Activated CD8-positive, alpha-beta memory T cell treated with anti-CD3 and anti-CD28 coated beads, Interleukin-2, amount 10 ng/mL, durations not matched to agents 7 days and 5 days (primary cell): ENCODE measurements around the gene CAPG. TPM values are rescaled to one million over a fixed set of nuclear protein-coding genes. Genes with fewer than 3 reads are reported as not detected.

Experiments
- ATAC-seq: fragments of 150-1000 bp; cut with Tn5 transposase; one replicate; pipeline ENCODE4 v1.10.0; 2021; ENCODE audit warnings: moderate library complexity
- CTCF ChIA-PET: fragments of 350-600 bp; sonication (Branson Sonifier 250); formaldehyde crosslinking; loops from one replicate; lab custom pipeline; 2021; ENCODE audit warnings: antibody characterized with exemption; lab: Charles Lee
- DNase-seq: peaks from one replicate; pipeline ENCODE4 v3.0.0-alpha.2; 2020
- H3K27ac Mint-ChIP-seq: one replicate; pipeline ENCODE4 v1.8.0; 2021; ENCODE audit warnings: mild to moderate bottlenecking, mixed read lengths
- H3K27me3 Mint-ChIP-seq: one replicate; pipeline ENCODE4 v1.8.0; 2021; ENCODE audit warnings: mixed read lengths
- H3K36me3 Mint-ChIP-seq: one replicate; pipeline ENCODE4 v1.8.0; 2021; ENCODE audit warnings: mild to moderate bottlenecking, mixed read lengths
- H3K4me1 Mint-ChIP-seq: one replicate; pipeline ENCODE4 v1.8.0; 2021; ENCODE audit warnings: mixed read lengths
- H3K4me3 Mint-ChIP-seq: one replicate; pipeline ENCODE4 v1.8.0; 2021; ENCODE audit warnings: mild to moderate bottlenecking, moderate library complexity, mixed read lengths
- H3K9me3 Mint-ChIP-seq: one replicate; pipeline ENCODE4 v1.8.0; 2022; ENCODE audit warnings: low read depth, mixed read lengths
- total RNA-seq, 2 experiments: library from RNA; stranded (reverse); gene quantifications; one replicate each; pipeline ENCODE4 v1.2.3, GENCODE V29; 2021

Gene CAPG
- total RNA-seq, 2 experiments from 2014 or later, result 204 to 211 TPM

DNA sequence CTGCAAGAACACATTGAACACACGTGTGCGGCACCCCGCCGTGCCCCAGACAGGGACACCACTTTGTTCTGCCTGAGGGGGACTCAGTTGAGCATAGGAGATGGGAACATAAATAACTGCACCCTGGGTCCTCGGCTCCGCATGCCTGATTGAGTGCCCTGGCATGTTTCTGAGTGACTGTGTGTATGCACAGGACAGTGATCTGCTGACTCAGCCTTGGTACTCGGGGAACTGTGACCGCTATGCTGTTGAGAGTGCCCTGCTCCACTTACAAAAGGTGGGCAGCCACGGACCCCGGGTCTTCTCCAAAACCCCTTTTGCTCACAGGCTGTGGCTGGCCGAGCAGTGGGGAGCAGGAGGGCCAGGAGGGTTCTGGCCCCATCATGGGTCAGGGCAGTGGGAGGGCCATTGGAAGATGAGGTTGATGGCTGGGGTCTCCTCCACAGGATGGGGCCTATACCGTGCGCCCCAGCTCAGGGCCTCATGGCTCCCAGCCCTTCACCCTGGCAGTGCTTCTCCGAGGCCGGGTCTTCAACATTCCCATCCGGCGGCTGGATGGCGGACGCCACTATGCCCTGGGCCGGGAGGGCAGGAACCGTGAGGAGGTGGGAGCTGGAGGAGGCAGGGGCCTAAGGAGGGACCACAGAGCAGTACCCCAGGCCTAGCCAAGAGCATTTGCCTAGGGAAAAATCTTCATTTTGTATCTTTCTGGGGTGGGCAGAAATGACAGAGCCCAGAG is 25.2 kb upstream of the CAPG start:
- ATAC-seq (no peak), DNase-seq (no peak)
- Mint-ChIP-seq H3K4me1 (peaks cover 29% of the 10 kb centered on the region), H3K9me3 (no peaks in the 10 kb centered on the region), H3K27me3 (no peaks in the 10 kb centered on the region), H3K4me3 (no peak overlapping the region), H3K36me3 (no peaks in the 10 kb centered on the region), H3K27ac (no peak overlapping the region)
- CTCF ChIA-PET, result interaction anchor here (1.1 to 27.1 kb wide), 2 partner anchors 14 to 111 kb away, joined by 4 to 458 read pairs; partner anchors contain the start of gene MAT2A

DNA sequence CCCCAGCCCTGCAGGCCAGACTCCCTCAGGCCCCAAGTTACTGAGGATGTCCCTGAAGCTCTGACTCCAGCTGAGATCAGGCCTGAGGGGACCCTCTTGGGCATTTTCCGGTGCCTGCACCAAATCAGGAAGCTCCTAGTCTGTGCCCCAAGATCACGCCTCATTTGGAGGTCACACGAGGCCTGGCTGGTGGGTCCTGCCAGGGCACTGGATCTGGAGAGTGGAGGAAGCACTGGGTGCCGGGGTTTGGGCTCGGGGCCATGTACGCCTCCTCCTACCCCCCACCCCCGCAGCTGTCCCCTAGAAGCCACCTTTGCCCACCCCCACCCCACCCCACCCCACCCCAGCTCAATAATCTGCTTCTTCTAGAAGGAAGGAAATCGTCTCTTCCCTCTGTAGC is 24.5 kb upstream of the CAPG start:
- no peak for DNase-seq

DNA sequence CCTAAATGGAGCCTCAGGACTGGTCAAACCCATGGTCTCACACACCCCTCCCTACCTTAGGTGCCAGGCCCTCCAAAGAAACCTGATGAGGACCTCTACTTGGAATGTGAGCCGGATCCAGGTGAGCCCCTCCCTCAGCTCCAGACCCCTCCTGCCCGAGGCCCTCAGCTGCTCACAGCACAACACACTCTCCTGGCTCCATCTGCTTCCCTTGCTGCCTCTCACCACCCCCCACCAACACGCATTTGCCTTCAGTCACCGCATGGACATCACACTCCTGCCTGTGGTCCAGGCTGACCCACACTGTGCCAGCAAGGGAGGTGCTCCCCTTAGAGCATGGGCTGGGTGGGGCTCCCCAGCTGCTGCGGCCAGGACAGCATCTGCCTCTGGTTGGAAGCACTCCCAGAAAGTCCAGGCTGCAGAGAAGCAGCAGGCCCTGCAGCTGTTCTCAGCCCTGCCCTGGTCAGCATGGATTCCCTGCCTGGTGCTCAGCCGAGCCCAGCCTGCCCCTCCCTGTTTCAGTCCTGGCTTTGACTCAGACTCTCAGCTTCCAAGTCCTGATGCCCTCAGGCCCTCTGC is 23.4 kb upstream of the CAPG start:
- Mint-ChIP-seq H3K9me3 (no peaks in the 10 kb centered on the region), H3K4me1 (peaks cover 11% of the 10 kb centered on the region), H3K27me3 (no peaks in the 10 kb centered on the region), H3K36me3 (no peaks in the 10 kb centered on the region), H3K4me3 (no peak overlapping the region), H3K27ac (no peak overlapping the region)
- DNase-seq (no peak), ATAC-seq (no peak)
- CTCF ChIA-PET, result interaction anchor here (1.0 to 27.1 kb wide), 2 partner anchors 38 to 113 kb away, joined by 3 to 458 read pairs; partner anchors contain the start of gene MAT2A

More for the DNA sequence above, 24.5 kb upstream of the CAPG start:
- CTCF ChIA-PET, result interaction anchor here (27.1 kb wide), 1 partner anchor 112 kb away, joined by 458 read pairs; the partner anchor contains the start of gene MAT2A
- H3K36me3 Mint-ChIP-seq, result no peaks in the 10 kb centered on the region
- no peak overlapping the region for H3K27ac Mint-ChIP-seq
- peaks cover 22% of the 10 kb centered on the region for H3K4me1 Mint-ChIP-seq
- H3K27me3 Mint-ChIP-seq, result no peaks in the 10 kb centered on the region
- ATAC-seq, result no peak
- H3K9me3 Mint-ChIP-seq, result no peaks in the 10 kb centered on the region
- H3K4me3 Mint-ChIP-seq, result no peak overlapping the region

DNA sequence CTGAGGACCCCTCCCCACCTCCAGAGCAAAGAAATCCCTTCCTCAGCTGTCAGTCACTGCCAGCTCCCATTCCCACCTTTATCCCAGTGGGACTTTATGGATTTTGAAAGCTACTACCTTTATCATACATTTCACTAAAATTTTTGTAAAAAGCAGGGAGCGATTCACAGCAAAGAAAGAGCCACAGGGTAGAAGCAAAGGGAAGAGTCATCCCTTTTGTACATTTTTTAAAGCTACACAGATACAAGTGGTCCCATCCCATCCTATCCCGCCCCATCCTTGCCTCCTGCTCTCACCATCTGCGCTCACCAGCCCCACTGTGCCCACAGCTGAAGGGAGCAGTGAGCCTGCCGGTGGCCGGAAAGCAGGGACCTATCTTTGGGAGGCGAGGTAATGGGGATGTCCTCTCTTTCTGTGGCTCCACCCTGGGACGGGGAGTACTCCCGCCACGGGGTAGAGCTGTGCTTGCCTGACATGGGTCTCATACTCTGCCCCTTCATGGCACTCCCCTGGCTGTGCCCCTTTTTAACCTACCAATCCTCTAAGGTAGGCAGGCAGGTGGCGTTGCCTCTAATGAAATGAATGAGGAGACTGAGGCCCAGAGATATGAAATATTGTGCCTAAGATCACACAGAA is 21.5 kb upstream of the CAPG start:
- Mint-ChIP-seq H3K4me1 (no peaks in the 10 kb centered on the region), H3K4me3 (no peak overlapping the region), H3K27ac (no peak overlapping the region), H3K27me3 (no peaks in the 10 kb centered on the region), H3K9me3 (no peaks in the 10 kb centered on the region), H3K36me3 (no peaks in the 10 kb centered on the region)
- CTCF ChIA-PET, result interaction anchor here (0.7 to 27.1 kb wide), 3 partner anchors 12 to 115 kb away, joined by 3 to 458 read pairs (median 3); partner anchors contain the start of gene MAT2A
- DNase-seq, result no peak
- ATAC-seq, result no peak

DNA sequence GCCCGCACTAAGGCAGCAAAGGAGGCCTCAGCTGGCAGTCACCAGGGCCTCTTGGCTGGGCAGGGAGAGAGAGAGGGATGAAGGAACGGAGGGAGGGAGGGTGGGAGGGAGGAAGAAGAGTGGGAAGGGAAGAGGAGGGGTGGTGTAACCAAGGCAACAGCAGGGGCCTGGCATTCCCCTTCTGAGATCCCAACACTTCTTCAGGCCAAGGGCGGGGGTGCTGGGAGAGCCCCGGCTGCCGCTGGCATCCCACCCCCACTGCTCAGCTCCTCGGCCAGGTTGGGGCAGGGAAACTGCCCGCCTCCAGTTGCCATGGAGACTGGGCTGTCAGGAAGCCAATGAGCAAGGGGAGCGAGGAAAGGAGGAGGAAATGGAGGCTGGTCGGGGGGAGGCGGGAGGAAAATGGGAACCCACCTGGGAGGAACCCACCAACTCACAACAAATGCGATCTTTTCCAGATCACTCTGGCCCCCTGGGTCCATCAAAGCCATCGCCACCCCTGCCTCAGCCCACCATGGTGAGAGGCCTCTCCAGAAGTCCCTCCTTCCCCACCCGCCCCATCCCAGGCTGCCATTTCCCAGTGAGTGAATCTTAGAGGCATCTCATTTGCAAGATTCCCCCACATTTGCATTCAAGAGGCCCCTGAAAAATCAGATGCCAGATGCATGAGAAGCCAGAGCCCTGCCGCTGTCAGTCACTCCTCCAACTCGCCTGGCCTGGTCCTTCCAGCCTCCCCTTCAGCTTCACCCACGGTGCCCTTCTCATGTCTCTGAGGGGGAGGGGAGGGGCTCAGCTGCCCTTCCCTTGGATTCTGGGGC is 20.8 kb upstream of the CAPG start:
- H3K27me3 Mint-ChIP-seq, result no peaks in the 10 kb centered on the region
- no peak overlapping the region for H3K27ac Mint-ChIP-seq
- CTCF ChIA-PET, result interaction anchor here (1.2 to 27.1 kb wide), 3 partner anchors 10 to 116 kb away, joined by 3 to 458 read pairs (median 11); partner anchors contain the start of gene MAT2A
- H3K4me3 Mint-ChIP-seq, result no peak overlapping the region
- ATAC-seq, result no peak
- H3K4me1 Mint-ChIP-seq, result no peaks in the 10 kb centered on the region
- no peaks in the 10 kb centered on the region for H3K36me3 Mint-ChIP-seq
- H3K9me3 Mint-ChIP-seq, result no peaks in the 10 kb centered on the region
- no peak for DNase-seq

DNA sequence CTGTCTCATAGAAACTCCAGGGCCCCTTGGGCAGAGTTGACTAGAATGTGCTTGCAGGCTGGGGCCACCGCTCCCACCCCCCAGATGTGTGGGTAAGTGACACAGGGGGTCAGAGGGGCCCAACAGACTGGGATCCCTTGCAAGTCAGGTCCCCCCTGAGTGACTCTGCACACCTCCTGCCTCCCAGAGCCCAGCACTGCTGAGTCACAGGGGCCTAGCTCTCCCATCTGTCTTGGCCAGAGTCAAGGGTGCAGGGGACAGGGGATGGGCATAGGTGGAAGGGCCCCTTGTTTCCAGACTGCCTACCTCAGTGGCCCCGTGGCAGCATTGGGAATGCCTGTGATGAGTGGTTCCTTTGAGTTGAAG is 19.7 kb upstream of the CAPG start:
- H3K4me1 Mint-ChIP-seq, result no peaks in the 10 kb centered on the region
- CTCF ChIA-PET, result interaction anchor here (2.1 to 27.1 kb wide), 2 partner anchors 9 to 117 kb away, joined by 11 to 458 read pairs; partner anchors contain the start of gene MAT2A
- DNase-seq (no peak), ATAC-seq (no peak)
- no peaks in the 10 kb centered on the region for H3K9me3 Mint-ChIP-seq
- H3K27me3 Mint-ChIP-seq, result no peaks in the 10 kb centered on the region
- no peak overlapping the region for H3K4me3 Mint-ChIP-seq
- no peak overlapping the region for H3K27ac Mint-ChIP-seq
- no peaks in the 10 kb centered on the region for H3K36me3 Mint-ChIP-seq

DNA sequence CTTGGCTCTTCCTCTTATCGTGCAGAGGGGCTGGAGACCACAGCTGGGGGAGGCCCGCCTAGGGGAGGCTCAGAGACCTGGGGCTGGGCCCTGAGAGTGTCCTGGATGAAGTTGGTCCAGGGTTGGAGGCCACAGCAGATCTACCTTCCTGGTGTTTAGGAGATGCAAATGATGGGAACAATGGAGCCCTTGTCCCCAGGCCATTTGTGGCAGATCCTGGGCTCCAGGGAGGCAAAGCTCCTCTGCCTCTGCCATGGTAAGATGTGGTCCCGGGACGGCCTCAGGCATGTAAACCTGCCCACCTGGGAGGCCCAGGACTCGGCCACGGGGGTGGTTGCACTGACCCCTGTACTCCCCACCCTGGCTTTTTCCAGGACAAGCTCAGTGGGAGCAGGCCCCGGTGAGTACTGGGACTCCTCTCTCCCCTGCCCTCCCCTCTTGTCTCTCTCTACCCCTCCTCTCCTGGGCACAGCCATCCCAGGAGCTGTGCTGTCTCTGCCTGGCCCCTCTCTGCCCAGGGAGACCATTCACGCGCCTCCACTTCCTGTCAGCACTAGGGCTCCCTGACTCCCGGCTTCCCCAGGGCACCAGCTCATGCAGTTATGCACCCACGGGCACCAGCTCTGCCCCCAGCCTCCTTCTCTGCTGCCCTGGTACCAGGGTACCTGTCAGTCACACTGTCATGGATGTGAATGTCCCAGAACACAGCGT is 19.2 kb upstream of the CAPG start:
- Mint-ChIP-seq H3K9me3 (no peaks in the 10 kb centered on the region), H3K4me3 (no peak overlapping the region), H3K36me3 (no peaks in the 10 kb centered on the region), H3K27me3 (no peaks in the 10 kb centered on the region), H3K4me1 (no peaks in the 10 kb centered on the region), H3K27ac (no peak overlapping the region)
- DNase-seq (no peak), ATAC-seq (no peak)
- CTCF ChIA-PET, result interaction anchor here (2.1 to 27.1 kb wide), 2 partner anchors 9 to 117 kb away, joined by 11 to 458 read pairs; partner anchors contain the start of gene MAT2A

DNA sequence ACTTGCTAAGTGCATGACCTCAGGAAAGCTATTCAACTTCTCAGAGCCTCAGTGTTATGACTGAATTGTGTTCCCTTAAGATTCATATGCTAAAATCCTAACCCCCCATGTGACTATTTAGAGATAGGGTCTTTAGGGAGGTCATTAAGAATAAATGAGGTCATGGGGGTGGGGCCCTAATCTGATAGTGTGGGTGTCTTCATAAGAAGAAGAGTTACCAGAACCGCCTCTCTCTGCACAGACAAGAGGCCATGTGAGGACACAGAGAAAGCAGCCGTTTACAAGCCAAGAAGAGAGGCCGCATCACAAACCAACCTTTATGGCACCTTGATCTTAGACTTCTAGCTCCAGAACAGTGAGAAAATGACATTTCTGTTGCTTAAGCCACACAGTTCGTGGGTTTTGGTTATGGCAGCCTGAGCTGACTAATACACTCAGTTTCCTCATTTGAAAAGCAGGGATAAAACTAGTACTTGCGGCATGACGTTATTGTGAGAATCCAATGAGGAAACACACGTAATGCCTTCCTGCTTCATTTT is 18.2 kb upstream of the CAPG start:
- Mint-ChIP-seq H3K36me3 (no peaks in the 10 kb centered on the region), H3K9me3 (no peaks in the 10 kb centered on the region), H3K27ac (no peak overlapping the region), H3K27me3 (no peaks in the 10 kb centered on the region), H3K4me1 (no peaks in the 10 kb centered on the region), H3K4me3 (no peak overlapping the region)
- DNase-seq (no peak), ATAC-seq (no peak)
- CTCF ChIA-PET, result interaction anchor here (2.1 to 27.1 kb wide), 2 partner anchors 8 to 118 kb away, joined by 11 to 458 read pairs; partner anchors contain the start of gene MAT2A

DNA sequence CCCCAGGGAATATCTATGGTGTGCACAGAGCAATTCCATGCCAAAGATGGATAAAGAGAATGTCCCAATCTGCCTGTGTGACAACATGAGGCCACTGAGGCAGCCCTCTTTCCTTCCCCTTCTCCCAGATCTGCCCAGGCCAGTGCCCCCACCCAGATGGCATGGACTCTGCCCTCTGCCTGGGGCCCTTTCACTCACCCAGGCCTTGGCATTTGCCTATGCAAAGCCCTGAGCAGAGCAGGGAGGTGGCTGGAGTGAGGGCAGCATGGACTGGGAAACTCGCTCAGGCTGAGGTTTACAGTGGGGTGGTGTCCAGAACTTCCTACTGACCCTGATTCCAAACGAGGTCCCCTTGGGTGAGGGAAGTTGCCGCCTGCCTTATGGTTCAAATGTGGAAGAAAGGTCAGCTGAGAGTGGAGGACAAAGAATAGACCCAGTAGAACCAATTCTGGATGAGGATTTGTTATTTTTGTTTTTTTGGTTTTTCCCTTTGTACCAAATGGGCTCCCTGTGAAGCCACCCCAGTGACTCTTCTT is 17.2 kb upstream of the CAPG start:
- H3K4me1 Mint-ChIP-seq, result no peaks in the 10 kb centered on the region
- no peak overlapping the region for H3K27ac Mint-ChIP-seq
- no peaks in the 10 kb centered on the region for H3K27me3 Mint-ChIP-seq
- no peaks in the 10 kb centered on the region for H3K9me3 Mint-ChIP-seq
- ATAC-seq (no peak), DNase-seq (no peak)
- CTCF ChIA-PET, result interaction anchor here (27.1 kb wide), 1 partner anchor 119 kb away, joined by 458 read pairs; the partner anchor contains the start of gene MAT2A
- no peak overlapping the region for H3K4me3 Mint-ChIP-seq
- H3K36me3 Mint-ChIP-seq, result no peaks in the 10 kb centered on the region

DNA sequence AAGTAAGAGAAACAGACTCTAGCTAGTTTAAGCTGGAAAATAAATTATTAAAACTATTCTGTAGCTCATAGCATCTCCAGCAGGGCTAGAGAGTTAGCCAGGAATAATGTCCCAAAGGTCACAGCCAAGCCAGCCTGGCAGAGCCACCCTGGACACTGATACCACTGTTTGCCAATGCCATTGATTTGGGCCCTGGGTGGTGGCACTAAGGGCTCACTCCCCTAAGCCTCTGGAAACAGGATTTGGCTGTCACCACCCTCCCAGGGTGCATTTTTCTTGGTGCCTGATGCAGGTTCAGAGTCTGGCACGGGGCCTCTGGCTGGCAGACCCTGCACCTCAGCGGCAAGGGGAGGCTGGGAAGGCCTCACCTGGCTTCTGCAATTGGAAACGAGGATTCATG is 15.4 kb upstream of the CAPG start:
- Mint-ChIP-seq H3K4me1 (peaks cover 6% of the 10 kb centered on the region), H3K27me3 (no peaks in the 10 kb centered on the region), H3K4me3 (no peak overlapping the region), H3K27ac (no peak overlapping the region), H3K36me3 (no peaks in the 10 kb centered on the region), H3K9me3 (no peaks in the 10 kb centered on the region)
- no peak for DNase-seq
- no peak for ATAC-seq
- CTCF ChIA-PET, result interaction anchor here (27.1 kb wide), 1 partner anchor 121 kb away, joined by 458 read pairs; the partner anchor contains the start of gene MAT2A

DNA sequence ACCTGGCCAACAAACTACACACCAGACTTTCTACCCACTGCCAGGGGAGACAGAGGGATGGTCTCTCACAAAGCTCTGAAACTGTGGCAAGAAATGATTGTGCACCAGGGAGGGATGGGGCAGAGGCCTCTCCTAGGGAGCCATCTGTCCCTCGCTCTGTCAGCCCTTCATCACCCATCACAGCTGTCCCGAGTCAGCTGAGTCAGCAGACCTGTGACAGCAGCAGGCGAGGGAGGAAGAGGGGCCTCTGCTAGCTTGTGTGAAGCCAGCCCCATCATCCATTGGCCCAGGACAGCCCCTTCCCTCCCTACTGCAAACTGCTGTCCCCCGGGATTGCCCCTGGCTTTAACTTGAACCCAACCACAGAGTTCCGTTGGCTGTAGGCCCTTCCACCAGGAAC is 13.4 kb upstream of the CAPG start:
- CTCF ChIA-PET, result interaction anchor here (27.1 kb wide), 1 partner anchor 123 kb away, joined by 458 read pairs; the partner anchor contains the start of gene MAT2A
- H3K4me1 Mint-ChIP-seq, result peaks cover 22% of the 10 kb centered on the region
- DNase-seq, result no peak
- ATAC-seq, result no peak
- no peak overlapping the region for H3K27ac Mint-ChIP-seq
- H3K36me3 Mint-ChIP-seq, result no peaks in the 10 kb centered on the region
- H3K27me3 Mint-ChIP-seq, result no peaks in the 10 kb centered on the region
- H3K4me3 Mint-ChIP-seq, result no peak overlapping the region
- H3K9me3 Mint-ChIP-seq, result no peaks in the 10 kb centered on the region

DNA sequence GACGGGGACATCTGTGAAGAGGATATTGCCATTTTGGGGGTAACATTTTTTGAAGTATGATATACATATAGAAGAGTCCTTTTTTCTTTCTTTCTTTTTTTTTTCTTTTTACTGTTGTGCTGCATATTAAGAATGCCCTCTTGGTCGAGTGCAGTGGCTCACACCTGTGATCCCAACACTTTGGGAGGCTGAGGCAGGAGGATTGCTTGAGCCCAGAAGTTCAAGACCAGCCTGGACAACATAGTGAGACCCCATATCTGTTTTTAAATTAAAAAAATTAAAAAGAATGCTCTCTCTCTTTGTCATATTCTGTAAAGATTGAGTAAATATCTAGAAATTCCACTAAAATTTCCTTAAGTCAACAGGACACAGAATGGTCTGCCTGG is 11.9 kb upstream of the CAPG start:
- no peak for ATAC-seq
- no peaks in the 10 kb centered on the region for H3K9me3 Mint-ChIP-seq
- DNase-seq, result no peak
- H3K4me3 Mint-ChIP-seq, result no peak overlapping the region
- no peaks in the 10 kb centered on the region for H3K27me3 Mint-ChIP-seq
- no peaks in the 10 kb centered on the region for H3K36me3 Mint-ChIP-seq
- peaks cover 25% of the 10 kb centered on the region for H3K4me1 Mint-ChIP-seq
- no peak overlapping the region for H3K27ac Mint-ChIP-seq
- CTCF ChIA-PET, result interaction anchor here (1.1 to 27.1 kb wide), 10 partner anchors 14 to 215 kb away, joined by 3 to 458 read pairs (median 6); partner anchors contain the start of genes ELMOD3, MAT2A, RETSAT and RNF181
